ENCODE results near the gene MS4A5.
"Not testable (repeated sequence)": the region's sequence is repeated elsewhere in the genome, so short reads cannot be mapped to it uniquely, and the experiment has no call there.

GRCh38 chr11:60451185-60451584, 21.8 kb downstream of the MS4A5 start:
- TF ChIP-seq CTCF (IDR thresholded peaks at IDR 0.05); POLR2A (IDR thresholded peaks at IDR 0.05); POLR2AphosphoS5 (IDR thresholded peaks at IDR 0.05; ENCODE audit: insufficient read depth in 1 of 2, low read depth in 1 of 2): not testable (repeated sequence)

Measured in vagina (tissue), 2 donors.